ENCODE data around the gene TINAG.

TINAG gene

GRCh38 chr6:54419885-54420284 lies 111.6 kb downstream of the TINAG start:
- no peak for DNase-seq (ENCODE audit: low spot score)
- no peak for TF ChIP-seq CTCF (IDR thresholded peaks at IDR 0.05; ENCODE audit: extremely low read depth, missing control alignments)

- no peak for DNase-seq (ENCODE audit: low spot score)
- TF ChIP-seq CTCF (IDR thresholded peaks at IDR 0.05; ENCODE audit: extremely low read depth, missing control alignments): no peak
Observed at GRCh38 chr6:54426995-54427394, 118.8 kb downstream of the TINAG start.

- no peak for DNase-seq (ENCODE audit: low spot score)
- no peak for TF ChIP-seq CTCF (IDR thresholded peaks at IDR 0.05; ENCODE audit: extremely low read depth, missing control alignments)
Observed at GRCh38 chr6:54427396-54427937, 119.2 kb downstream of the TINAG start.

- peak; percentile 25 for DNase-seq (ENCODE audit: low spot score)
- no peak for TF ChIP-seq CTCF (IDR thresholded peaks at IDR 0.05; ENCODE audit: extremely low read depth, missing control alignments)
Observed at GRCh38 chr6:54428431-54428830, 120.2 kb downstream of the TINAG start.

- DNase-seq (ENCODE audit: low spot score): no peak
- no peak for TF ChIP-seq CTCF (IDR thresholded peaks at IDR 0.05; ENCODE audit: extremely low read depth, missing control alignments)
Observed at GRCh38 chr6:54431466-54431865, 123.2 kb downstream of the TINAG start.
